GM12864 (cell line): Measurements from ENCODE around the gene B4GALNT4.

Source experiments
- DNase-seq: peaks from one replicate; pipeline ENCODE4 v3.0.0-alpha.2; 2011; ENCODE audit warnings: low read depth
- H3K4me3 ChIP-seq: 2 replicates; pipeline ENCODE4 v1.5.1; 2011; ENCODE audit warnings: mild to moderate bottlenecking, low read depth, low read length, control low read depth
- TF ChIP-seq, protein P1 (sequence below): IDR thresholded peaks from 2 replicates; pipeline ENCODE4 v1.5.1; 2011; ENCODE audit warnings: low read depth, mild to moderate bottlenecking, moderate library complexity, low read length, control low read depth, inconsistent platforms; ENCODE audit errors: missing control alignments

Gene B4GALNT4

DNA sequence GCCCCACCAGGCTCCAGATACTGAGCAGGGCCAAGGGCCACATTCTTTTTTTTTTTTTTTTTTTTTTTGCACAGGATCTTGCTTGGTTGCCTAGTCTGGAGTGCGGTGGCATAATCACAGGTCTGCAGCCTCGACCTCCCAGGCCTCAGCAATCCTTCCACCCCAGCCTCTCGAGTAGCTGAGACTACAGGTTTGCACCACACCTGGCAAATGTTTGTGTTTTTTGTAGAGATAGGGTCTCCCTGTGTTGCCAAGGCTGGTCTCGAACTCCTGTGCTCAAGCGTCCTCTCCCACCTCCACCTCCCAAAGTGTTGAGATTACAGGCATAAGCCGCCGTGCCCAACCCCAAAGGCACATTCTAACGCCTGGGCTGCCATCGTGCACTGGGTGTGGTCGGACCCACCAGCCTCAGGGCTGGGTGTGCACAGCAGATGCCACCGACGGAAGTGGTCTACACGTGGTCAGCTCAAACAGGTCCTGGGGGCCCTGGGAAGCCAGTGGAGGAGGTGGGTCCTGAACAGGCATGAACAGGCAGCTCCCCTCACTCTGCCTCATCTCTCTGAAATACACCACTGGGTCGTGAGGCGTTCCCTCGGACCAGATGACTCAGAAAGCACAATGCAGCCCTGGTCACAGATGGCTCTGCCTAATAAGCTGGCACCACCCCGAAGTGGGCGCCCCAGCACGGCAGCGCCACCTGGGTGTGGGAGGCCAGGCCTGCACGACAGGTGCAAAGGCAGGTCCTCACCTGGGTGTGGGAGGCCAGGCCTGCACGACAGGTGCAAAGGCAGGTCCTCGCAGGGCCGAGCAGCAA is 5.1 kb upstream of the B4GALNT4 start:
- DNase-seq: peak; percentile 16
- TF ChIP-seq, protein P1, sequence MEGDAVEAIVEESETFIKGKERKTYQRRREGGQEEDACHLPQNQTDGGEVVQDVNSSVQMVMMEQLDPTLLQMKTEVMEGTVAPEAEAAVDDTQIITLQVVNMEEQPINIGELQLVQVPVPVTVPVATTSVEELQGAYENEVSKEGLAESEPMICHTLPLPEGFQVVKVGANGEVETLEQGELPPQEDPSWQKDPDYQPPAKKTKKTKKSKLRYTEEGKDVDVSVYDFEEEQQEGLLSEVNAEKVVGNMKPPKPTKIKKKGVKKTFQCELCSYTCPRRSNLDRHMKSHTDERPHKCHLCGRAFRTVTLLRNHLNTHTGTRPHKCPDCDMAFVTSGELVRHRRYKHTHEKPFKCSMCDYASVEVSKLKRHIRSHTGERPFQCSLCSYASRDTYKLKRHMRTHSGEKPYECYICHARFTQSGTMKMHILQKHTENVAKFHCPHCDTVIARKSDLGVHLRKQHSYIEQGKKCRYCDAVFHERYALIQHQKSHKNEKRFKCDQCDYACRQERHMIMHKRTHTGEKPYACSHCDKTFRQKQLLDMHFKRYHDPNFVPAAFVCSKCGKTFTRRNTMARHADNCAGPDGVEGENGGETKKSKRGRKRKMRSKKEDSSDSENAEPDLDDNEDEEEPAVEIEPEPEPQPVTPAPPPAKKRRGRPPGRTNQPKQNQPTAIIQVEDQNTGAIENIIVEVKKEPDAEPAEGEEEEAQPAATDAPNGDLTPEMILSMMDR: peak; percentile 70
- no peak overlapping the region for H3K4me3 ChIP-seq

DNA sequence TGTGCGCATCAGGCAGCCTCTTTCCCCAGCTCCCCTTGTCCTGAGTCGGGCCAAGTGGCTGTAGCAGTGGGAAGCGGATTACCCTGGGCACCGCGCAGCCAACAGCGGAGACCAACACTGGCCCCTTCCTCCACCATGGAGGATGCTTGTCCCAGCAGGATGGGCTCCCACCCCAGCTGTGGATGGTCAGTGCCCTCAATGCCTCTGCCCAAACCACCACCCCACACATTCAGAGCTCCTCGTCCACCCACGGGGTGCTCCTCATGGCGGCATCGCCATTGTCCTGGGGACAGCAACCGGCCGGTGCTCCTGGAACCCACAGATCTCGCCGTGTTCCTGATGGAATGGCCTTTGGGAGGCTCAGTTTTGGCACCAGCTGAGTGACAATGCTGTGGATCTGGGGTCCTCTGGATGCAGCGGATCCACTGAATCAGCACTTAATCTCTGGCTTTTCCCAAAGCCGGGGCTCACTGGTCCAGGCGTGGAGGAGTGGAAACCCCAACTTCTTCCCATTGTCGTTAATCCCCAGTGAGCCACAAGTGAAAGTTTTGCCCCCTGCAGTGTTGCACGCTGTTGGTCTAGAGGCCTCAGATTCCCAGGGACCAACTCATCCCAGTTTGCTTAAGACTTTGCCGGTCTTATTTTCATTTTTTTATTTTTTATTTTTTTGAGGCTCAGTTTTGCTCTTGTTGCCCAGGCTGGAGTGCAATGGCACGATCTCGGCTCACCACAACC is 4.1 kb upstream of the B4GALNT4 start:
- TF ChIP-seq, protein P1: no peak
- H3K4me3 ChIP-seq: no peak overlapping the region
- no peak for DNase-seq

DNA sequence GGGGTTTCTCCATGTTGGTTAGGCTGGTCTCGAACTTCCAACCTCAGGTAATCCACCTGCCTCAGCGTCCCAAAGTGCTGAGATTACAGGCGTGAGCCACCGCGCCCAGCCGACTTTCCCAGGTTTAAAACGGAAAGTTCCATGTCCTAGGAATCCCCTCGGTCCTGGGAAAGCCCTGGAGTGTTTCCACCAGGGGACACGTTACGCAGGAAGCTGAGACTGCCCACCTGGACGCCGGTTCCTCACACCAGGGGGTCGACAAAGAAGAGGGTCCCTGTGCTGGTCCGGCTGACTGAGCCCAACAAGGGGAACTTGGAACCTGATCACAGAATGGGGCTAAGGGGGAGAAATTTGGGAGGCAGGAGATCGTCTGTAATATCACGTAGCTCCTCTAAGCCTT is 3.5 kb upstream of the B4GALNT4 start:
- TF ChIP-seq, protein P1: no peak
- no peak for DNase-seq
- no peak overlapping the region for H3K4me3 ChIP-seq

DNA sequence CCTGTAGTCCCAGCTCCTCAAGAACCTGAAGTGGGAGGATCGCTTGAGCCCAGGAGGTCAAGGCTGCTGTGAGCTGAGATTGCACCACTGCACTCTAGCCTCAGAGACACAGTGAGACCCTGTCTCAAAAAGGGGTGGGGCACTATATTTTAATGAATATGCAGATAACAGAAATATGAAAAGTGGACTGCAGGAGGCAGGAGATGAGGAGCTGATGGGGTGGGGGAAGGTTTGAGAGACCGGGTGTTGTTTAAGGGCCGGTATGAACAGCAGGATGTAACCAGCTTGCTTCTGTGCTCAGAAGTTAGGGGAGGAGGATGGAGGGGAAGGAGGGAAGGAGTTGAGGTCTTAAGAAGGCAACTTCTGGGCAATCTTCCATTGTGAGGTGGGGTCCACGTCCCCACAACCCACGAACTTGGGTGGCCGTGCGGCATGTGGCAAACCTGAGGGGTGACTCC is 1.3 kb upstream of the B4GALNT4 start:
- TF ChIP-seq, protein P1: no peak
- no peak for DNase-seq
- H3K4me3 ChIP-seq: no peak overlapping the region

DNA sequence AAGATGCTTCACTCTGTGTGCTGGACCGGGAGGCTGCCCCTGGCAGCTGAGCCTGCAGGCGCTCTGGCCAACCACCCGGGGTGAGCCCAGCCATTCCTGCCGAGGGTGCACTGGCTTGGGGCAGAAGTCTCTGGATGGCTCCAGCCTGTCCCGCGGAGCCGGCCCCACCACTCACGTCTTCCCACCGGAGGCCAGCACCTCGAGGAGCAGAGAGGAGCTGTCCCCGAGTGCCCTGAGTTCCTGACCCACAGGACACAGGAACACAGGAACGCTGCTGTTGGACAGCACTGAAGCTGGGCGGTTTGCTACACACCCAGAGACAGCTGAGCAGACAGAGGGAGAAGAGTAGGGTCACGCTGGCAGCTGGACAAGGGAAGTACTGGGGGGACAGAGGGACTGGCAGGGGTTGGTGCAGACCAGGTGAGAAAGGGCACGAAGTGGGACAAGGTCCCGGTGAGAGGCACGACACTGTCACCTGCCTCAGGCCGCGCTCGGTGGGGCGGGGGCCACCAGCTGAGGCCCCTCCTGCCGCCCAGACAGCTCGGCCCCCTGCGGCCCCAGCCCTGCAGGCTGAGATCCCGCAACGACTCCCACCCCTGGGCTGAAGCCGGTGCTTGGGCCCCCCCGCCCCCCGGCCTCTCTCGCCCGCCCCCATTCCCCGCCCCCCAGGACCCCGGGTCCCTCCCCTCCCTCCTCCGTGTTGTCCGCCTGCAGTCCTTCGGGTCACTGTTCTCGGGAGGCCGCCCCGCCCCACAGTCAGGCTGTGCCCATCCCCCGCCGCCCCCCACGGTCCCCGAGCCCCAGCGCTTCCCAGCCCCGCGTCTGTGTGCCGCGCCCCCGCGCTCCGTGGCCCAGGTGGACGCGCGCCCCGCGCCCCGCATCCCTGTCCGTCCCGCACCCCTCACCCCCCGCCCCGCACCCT is 624 bp upstream of the B4GALNT4 start:
- TF ChIP-seq, protein P1: no peak
- DNase-seq: no peak
- H3K4me3 ChIP-seq: no peak overlapping the region

DNA sequence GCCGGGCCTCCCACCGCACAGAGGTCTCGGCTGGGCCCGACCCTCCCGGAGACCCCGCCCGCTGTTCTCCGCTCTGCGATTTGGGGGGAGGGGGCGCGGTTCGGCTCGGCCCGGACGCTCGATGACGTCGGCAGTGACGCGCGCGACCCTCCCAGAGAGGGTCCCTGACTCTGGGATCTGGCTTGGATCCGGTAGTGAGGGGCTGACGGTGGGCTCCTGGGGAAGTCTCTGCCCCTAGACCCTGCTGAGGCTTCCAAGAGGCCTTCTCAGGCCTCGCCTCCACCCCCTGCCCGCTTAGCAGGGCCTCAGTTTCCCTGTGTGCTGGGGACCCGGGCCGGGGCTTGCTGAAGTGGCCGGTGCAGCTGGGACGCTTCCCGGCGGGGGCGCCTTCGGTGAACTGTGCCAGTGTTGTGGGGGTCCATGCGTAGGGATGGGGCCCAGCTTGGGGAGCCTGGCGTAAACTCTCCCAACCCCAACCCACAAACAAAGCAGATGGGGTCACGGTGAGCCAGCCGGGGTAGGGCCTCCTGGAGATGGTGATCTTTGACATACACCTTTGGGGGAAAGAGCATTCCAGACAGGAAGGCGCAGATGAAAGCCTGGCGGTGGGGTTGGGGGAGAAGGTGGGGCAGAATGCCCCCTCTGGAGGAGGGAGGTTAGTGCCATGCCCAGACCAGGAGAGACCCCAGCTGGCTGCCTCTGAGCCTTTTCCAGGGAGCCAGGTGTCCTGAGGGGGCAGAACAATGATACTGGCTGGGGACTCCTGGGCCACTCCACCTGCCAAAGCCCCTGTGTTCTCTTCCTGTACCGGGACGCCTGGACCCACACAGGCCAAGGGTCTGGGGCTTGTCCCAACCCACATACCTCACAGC is 1.0 kb downstream of the B4GALNT4 start:
- TF ChIP-seq, protein P1: no peak
- H3K4me3 ChIP-seq: no peak overlapping the region

More for the DNA sequence above, 1.0 kb downstream of the B4GALNT4 start:
- DNase-seq: no peak
